ENCODE data around the gene DPF1.
"Not testable (repeated sequence)": the region's sequence is repeated elsewhere in the genome, so short reads cannot be mapped to it uniquely, and the experiment has no call there.

DPF1 gene

DNA sequence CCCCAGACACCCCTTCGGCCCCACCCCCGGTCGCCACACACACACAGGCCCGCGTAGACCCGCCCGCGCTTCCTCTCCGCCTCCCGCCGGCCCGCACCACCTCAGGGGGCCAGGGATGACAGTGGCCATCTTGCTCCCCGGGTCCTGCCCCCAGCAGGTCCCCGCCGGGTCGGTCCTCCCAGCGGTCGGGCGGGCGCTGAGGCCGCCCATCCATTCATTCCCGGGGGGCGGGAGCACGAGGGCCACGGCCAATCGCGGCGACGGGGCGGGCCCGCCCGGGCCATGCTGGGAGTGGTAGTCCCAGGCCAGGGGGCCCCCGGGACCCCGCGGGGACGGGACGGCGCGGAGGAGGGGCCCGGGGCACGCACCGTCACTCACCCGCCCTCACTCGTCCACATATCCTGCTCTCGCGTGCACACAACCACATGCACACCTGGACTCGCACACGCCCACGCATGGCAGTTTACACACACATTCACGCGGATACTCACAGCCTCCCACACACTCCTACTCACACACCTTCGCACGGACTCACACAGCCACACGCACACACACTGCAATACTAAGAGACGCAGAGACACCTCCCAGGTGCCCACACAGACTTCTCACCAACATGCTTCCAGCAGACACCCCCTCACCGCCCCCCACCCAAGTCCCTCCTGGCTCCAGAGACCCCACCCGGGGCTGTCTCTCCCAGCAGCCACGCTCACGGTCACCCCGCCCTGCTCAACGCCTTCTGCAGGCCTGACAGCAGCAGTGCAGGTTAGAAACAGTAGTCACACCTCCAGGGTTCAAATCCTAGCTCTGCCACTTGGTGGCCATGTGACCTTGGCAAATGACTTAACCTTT lies at the start of gene DPF1:
DPF1 (minus strand) TSS at position 209 of the 849 bp plus-strand sequence; CDS start at position 129, 80 bp downstream.
- peak; percentile 50 for DNase-seq

DNA sequence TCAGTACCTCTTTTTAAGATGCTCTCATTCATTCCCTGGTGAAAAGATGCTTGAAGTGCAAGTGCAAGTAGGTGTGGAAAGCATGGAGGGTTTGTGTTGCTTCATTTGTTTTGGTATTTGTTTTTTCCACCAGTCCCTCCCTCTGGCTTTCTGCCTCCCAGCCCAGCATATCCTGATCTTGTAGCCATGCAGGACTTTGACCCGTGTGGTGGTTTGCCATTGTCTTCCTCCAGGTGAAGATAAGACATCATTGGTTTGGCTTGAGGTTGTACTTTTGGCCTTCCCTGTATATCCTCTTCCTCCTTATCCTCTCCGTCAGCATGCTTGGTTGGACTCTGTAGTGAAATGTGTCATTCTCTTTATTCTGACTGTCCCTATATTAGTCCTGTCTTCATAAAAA lies 49.5 kb upstream of the DPF1 start:
- DNase-seq: no peak

DNA sequence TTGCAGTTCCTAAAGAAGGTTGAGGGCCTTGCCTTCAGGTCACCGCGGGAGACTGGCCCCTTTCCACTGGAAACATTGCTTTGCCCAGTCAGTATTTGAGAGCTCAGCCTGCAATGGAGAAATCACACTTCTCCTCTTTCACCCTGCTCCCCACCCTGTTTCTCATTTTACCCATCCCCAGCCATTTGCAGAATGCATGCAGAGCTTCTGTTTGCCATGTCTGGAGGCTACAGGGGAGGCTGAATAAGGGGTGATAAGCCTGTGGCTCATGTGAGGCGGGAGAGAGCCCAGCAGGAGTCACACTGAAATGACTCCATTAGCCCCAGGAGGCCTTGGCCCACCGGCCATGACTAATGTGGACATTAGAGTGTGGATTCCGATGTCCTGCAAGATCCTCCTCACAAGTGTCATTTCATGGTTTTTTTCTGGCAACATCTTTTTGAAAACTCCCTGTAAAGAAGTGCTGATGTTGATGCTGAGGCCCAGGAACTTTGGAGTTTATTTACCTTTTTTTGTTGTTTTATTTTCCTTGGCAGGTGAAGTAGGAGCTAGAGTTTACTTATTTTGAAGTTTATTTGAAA lies 46.7 kb upstream of the DPF1 start:
- DNase-seq: no peak

DNA sequence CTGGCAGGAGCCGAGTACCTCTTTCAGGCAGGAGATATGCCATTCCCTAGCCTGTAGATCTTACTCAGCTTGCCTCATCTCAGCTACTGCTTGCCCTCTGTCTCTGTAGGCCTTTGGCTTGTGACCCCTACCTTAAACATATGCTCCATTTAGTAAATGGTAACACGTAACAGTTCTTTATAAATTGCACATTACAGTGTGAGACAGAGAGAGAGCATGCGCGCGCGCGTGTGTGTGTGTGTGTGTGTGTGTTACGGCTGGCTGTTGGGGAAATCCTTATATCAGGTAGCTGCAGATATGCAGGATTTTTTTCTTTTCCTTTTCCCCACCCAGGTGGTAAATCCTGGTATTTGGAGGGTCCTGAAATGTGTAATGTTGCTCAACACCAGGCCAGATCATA lies 44.5 kb upstream of the DPF1 start:
- DNase-seq: no peak

DNA sequence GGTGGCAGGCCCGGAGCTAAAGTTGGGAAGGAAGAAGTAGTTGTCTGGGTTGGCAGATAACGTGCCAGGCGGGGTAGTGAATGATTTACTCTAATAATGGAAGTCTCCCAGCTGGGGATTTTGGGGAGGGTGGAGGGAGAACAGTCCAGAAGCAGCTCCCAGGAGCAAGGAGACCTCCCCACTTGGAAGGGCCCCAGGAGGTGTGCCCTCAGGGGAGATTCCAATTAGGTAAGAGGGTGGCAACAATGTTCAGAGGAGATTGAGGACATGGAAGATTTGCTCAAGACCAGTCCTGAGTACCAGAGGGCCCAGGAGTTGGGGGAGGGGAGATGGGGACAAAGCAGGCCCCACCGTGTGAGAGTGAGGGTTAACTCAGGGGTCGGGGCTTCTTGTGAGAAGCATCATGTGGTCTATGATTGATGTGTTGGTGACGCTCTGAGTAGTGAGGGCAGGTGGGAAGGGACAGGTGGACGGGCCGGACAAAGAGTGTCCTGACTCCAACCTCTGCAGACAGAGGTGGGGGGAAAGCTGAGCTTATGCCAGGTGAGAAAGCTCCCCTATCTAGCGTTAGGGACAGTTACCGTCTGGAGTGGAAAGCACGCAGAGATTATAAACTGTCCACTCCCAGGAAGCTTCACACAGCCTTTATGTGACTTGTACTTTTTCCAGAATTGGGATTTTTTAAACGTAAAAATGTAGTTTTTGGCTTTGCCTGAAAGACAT lies 43.9 kb upstream of the DPF1 start:
- DNase-seq: no peak

DNA sequence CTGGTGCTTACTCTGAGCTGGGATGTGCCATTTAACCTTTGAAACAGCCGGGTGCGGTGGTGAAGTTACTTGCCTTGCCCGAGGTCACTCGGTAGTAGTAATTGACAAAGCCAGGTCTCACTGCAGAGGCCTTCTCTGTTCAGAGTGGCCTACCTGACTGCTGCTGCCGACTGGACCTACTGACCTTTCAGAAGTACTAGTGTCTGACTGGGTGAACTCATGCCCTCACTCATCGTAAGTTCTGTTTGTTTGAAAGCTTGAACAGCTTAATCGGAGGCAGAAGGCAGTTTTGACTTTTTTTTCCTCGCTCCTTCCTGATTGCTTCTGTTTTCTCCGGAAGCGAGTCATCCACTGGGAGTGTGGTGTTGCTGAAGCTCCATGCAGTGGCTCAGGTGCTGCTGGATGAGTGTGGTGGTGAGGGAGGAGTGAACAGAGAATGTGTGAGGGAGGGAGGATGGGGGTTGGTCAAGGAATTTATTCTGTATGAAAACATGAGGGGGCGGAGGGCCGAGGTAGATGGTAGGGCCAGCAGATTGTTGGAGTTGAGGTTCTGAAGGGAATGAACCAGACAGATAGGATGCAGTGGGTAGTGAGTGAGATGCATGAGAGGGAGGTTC lies 43.1 kb upstream of the DPF1 start:
- no peak for DNase-seq

DNA sequence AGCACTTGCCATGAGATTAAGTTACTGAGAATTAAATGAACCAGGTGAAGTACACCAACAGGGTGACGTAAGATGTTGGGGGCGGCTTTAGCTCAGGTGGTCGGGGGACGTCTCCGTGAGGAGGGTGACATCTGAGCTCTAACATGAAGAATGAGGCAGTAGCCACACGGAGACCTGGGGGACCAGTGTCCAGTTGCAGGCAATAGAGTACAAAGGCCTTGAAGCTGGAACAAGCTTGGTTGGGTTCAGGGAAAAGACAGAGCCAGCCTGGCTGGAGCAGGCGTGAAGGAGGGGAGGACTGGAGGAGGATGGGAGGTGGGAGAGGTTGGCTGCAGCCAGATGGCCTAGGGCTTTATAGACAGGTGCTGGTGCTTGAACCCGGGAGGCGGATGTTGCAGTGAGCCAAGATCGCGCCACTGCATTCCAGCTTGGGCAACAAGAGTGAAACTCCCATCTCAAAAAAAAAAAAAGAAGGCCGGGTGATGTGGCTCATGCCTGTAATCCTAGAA lies 42.0 kb upstream of the DPF1 start:
- DNase-seq: no peak

DNA sequence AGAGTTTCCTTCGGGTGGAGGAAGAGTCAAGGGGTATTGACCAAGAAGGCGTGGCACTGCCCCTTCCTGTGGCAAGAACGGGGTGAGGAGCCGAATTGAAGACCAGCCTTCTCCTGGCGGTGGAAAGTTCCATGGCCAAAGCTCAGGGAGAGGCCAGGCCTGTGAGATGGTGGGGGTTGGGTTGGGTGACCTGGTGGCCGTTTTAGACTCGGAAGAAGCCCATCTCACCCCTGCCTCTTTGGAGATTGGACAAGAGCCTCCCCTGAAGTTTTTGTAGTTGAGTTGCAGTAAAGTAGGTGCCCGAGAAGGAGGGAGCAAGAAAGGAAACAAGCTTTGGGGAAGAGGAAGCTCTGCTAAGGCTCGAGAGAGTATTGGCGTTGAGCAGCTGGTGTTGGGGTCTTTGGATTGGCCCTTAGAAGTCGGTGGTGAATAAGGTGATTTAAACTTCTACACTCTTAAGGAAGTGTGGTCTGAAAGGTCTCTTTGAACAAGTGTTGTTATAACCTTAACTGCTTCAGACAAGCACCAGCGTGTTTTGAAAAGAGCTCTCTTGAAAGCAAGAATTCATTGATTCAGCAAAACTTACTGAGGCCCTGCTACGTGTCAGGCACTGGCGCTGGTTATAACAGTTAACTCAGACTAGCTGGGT lies 41.3 kb upstream of the DPF1 start:
- DNase-seq: no peak

DNA sequence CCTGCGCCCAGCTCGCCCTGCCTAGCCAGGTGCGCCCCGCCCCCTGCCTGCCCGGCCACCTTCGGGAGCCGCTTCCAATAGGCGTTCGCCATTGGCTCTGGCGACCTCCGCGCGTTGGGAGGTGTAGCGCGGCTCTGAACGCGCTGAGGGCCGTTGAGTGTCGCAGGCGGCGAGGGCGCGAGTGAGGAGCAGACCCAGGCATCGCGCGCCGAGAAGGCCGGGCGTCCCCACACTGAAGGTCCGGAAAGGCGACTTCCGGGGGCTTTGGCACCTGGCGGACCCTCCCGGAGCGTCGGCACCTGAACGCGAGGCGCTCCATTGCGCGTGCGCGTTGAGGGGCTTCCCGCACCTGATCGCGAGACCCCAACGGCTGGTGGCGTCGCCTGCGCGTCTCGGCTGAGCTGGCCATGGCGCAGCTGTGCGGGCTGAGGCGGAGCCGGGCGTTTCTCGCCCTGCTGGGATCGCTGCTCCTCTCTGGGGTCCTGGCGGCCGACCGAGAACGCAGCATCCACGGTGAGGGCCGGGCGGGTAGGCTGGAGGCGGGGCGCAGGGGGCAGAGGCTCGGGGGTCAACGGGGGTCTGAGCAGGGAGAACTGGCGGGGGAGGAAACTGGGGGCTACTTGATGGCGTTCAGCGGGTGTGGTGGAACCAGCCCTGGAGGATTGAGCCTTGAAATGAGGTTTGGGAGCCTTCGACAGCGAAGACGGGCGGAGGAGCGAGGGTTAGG lies 40.6 kb upstream of the DPF1 start, which contains the start of gene SPINT2:
SPINT2 (plus strand) TSS at position 88 of the 727 bp plus-strand sequence; CDS start at position 408, 320 bp downstream.
- DNase-seq: no peak

DNA sequence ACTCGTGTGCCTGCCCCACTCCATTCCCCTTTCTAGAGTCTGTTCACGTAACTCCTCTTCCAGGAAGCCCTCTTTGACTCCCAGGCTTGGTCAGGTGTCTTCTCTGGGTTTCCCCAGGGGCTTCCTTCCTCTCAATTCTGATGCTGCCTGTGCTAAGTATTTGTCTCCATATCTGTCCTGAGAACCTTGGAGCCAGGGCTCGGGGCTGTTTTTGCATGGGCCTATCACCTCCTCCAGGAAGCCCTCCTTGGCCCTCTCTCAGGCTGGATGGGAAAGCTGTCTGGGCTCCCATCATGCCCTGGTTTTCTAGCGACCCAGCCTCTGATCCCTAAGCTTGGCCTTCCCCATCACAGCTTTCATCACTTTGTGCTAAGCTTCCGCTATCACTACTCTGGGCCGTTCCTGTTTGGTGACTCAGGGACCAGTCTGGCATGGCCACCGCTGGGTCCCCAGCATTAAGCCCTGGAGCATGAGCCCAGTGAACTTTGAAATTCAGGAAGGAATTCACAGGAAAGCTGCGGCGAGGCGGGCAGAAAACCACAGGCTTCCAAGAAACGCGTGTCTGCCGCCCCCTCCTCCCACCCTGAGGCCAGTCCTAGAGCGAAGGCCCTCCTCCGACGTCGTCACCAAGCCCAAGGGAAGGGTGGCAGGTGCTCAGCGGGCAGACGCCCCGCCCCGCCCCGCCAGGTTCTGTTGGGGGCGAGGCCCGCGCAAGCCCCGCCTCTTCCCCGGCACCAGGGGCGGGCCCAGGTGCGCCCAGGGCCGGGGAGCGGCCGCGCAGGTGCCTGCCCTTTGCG lies 39.9 kb upstream of the DPF1 start:
- peak; percentile 83 for DNase-seq

DNA sequence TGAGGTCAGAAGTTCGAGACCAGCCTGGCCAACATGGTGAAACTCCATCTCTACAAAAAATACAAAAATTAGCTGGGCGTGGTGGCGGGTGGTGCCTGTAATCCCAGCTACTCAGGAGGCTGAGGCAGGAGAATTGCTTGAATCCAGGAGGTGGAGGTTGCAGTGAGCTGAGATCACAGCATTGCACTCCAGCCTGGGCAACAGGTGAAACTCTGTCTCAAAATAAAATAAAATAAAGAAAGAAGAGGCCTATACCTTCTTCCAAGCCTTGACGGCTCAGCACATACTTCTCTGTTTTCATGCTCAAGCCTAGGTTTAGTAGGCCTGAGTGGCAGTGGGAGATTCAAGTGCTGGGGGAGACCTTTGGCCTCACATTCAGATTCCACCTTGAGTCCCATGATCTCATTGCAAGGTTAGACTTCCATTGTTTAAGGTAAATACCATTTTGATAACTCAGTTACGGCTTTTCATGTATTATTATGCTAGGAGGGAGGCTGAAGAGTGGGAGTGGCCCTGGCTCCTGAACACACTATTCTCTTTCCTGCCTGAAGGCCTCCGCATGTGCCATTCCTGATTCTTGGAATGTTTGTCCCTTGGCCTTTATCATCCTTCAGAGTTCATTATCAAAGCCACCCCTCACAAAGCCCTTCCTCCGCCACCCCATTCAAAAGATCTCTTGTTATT lies 38.7 kb upstream of the DPF1 start:
- DNase-seq: no peak

DNA sequence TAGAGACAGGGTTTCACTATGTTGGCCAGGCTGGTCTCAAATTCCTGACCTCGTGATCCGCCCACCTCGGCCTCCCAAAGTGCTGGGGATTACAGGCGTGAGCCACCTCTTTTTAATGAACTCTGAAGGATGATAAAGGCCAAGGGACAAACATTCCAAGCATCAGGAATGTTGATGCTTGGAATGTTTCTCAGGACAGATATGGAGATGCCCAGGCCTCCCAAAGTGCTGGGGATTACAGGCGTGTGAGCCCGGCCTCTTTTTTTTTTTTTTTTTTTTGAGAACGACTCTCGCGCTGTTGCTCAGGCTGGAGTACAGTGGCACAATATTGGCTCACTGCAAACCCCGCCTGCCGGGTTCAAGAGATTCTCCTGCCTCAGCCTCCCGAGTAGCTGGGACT lies 37.9 kb upstream of the DPF1 start:
- not testable (repeated sequence) for DNase-seq

DNA sequence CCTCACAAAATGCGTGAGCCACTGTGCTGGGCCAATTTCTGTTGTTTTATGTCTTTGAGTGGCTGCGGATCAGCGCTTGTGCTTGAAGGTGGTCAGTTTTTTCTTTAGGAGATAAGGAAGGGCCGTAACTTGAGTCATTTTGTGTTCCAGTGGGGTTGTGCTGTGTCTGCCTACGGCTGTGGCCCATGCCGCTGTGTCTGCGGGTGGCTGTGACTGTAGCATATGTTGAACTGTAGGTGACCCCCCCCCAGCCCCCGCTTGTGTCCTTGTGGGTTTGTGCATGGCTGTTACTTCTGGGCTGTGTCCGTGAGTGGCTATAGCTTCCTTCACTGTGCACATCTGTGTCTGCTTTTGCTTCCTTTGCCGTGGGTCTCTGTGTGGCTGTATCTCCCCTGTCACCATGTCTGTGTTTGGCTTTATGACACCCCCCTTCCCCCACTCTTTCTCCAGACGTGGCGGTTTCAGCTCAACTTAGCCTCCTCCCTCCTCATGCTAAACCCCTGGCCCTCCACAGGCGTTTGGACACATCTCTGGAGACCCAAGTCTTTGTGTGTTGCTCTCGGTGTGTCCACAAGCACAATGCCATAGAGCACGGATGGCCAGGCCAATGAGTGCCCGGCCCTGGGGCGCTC lies 31.5 kb upstream of the DPF1 start:
- no peak for DNase-seq

DNA sequence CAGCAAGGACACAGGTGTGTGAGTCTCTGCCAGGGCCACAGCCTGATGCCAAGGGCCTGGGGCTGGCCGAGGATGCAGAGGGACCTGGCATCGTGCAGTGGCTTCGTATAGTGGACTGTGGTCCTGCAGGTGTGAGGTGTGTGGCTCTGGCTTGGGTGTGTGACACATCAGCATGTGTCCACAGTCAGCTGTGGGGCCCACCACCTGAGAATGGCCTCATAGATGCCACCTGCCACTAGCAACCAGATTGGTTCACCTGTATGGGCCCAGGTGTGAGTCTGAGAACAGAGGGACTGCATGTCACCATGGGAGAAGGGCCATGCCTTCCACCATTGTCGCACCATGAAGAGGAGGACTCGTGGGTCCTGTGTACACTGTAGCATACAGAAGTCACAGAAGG lies 29.8 kb upstream of the DPF1 start:
- no peak for DNase-seq

DNA sequence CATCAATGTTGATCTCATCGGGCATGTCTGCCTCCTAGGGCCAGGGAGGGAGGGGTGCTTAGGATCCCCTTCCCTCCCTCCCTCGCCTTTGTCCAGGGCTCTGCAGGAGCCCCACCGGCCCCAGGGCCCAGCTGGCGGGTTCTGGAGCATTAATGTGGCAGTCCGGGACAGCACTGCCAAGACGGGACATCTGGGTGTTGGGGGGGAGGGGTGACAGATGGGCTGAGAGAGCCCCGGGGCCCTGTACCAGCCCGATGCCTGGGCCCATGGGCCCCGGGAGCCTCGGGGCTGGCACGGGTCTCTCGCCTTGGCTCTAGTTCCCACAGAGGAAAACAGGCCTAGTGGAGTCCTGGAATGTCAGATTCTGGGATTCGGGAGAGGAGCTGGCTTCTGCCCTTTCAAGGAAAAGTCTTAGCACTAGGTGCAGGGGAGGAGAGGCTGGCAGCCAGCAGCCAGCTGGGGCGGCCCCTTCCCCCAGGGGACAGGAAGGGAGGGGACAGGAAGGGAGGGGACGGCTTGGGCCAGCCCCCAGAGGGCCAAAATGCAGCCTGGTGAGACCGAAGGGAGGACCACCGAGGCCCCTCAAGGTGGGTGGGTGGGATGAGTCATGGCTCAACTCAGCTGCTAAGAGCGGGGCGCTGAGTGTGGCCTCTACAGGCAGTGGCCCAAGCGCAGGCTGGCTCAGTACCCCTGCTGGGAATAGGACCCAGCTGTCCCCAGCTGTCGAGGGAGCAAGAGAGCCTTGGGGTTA lies 29.1 kb upstream of the DPF1 start:
- no peak for DNase-seq

DNA sequence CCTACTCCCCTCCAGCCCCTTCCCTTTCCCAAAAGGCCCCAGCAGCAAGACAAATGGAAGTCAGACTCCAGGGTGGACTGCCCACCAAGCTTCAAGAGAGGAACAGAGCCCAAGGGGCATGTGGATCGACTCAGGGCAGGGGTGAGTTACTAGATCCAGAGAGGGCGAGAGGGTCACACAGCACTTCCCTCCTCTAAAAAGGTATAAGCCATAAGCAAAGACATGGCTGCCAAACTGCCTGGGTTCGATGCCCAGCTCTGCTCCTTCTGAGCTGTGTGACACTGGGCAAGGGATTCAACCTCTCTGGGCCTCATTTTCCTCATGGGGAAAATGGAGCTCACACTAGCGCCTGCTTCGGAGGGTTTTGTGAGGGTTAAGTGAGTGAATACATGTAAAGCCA lies 28.4 kb upstream of the DPF1 start:
- DNase-seq: no peak

DNA sequence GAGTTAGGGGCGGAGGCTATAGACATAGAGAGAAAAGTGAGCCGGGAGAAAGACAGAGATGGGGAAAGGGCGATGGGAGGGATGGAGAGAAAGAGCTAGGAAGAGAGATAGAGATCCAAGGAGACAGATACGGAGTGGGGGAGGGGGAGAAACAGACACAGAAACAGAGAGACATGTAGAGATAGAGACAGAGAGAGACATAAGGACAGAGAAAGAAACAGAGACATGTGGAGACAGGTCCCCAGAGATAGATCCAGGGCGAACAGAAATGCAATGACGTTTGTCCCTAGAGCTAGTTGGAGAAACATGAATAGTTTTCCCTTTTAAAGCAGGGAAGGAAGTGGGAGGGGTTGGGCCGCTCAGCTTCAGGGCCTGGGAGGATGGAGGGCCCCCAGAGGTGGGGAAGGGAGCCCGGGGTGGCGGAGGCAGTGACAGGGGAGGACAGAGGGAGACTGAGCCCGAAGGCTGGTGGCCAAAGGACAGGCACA lies 27.6 kb upstream of the DPF1 start:
- no peak for DNase-seq

DNA sequence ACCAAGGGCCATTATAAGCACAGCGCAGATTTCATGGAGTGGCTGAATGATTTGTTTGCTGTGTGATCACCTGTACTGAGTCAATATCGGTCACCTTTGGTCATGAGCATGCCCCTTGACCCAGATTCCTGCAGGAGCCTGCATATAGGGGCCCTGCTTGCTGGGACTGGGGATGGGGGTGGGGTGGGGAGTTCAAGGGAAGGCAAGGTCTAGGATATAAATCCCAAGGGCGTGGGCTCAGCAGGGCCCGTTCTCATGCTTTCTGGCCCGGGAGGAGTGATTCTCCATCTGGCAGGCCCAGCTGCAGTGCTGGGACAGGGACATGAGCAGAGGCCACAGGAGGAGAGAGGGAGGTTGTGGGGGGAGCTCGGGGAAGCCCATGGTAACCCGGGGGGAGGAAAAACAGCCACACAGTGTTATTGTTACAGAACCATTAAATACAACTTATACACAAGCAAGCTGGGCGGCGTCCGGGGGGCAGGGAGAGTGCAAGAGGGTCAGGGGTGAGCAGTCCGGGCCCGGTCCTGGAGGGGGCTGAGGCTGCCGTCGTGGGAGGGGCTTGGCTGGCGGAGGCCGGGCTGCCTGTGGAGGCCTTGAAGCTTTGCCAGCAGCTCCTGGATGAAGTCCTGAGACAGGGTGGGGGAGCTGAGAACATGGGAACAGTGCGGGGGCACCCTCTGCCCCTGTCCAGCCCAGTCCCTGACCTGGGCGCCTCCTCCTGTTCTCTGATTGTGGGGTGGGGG lies 27.0 kb upstream of the DPF1 start:
- DNase-seq: no peak
